ENCODE measurements around the gene REG3A.

REG3A gene

GRCh38 chr2:79120194-79120713, 39.3 kb downstream of the REG3A start, which contains the start of gene REG1A:
Gene REG1A (plus strand): TSS chr2:79120488. CDS start chr2:79120862, 374 bp downstream.
- DNase-seq (ENCODE audit: low read depth), result no peak

- no peak for DNase-seq (ENCODE audit: low read depth)
Observed at GRCh38 chr2:79116997-79117928, 42.3 kb downstream of the REG3A start.

GRCh38 chr2:79114797-79115494, 44.6 kb downstream of the REG3A start:
- no peak for DNase-seq (ENCODE audit: low read depth)

- DNase-seq (ENCODE audit: low read depth), result no peak
Observed at GRCh38 chr2:79112269-79112668, 47.3 kb downstream of the REG3A start.
